Astrocyte (in vitro differentiated cells and primary cell): Measurements from ENCODE around the gene SDR39U1. TPM values are rescaled to one million over a fixed set of nuclear protein-coding genes. Genes with fewer than 3 reads are reported as not detected.

Experiments
- DNase-seq: peaks from one replicate; pipeline ENCODE4 v3.0.0-alpha.2; 2010; ENCODE audit warnings: low read depth
- FAIRE-seq: peaks from 2 replicates; lab custom pipeline; 2011; peaks lifted over from hg19 to GRCh38; lab: Jason Lieb, UNC
- H2AFZ ChIP-seq: 2 replicates; pipeline ENCODE4 v1.6.0; 2012; ENCODE audit warnings: low read depth, low read length, inconsistent platforms
- H3K27ac ChIP-seq: 2 replicates; pipeline ENCODE4 v1.5.1; 2011; ENCODE audit warnings: low read depth, low read length, inconsistent platforms
- H3K27me3 ChIP-seq: 2 replicates; pipeline ENCODE4 v1.6.0; 2011; ENCODE audit warnings: low read length, inconsistent platforms; ENCODE audit not compliant: insufficient read depth
- H3K36me3 ChIP-seq: 2 replicates; pipeline ENCODE4 v1.5.1; 2011; ENCODE audit warnings: low read length, inconsistent platforms; ENCODE audit not compliant: insufficient read depth
- H3K4me1 ChIP-seq: 2 replicates; pipeline ENCODE4 v1.5.1; 2011; ENCODE audit warnings: low read length, inconsistent platforms; ENCODE audit not compliant: insufficient read depth
- H3K4me2 ChIP-seq: 2 replicates; pipeline ENCODE4 v1.6.0; 2012; ENCODE audit warnings: low read length, inconsistent platforms
- H3K4me3 ChIP-seq: 2 replicates; pipeline ENCODE4 v1.5.1; 2011; ENCODE audit warnings: low read depth, mild to moderate bottlenecking, low read length, inconsistent platforms; ENCODE audit not compliant: insufficient read depth
- H3K79me2 ChIP-seq: 2 replicates; pipeline ENCODE4 v1.6.0; 2012; ENCODE audit warnings: mild to moderate bottlenecking, low read length, inconsistent platforms; ENCODE audit not compliant: insufficient read depth
- H3K9ac ChIP-seq: 2 replicates; pipeline ENCODE4 v1.6.0; 2012; ENCODE audit warnings: mild to moderate bottlenecking, low read length, inconsistent platforms
- H3K9me3 ChIP-seq: 2 replicates; pipeline ENCODE4 v1.5.1; 2012; ENCODE audit warnings: low read depth, mild to moderate bottlenecking, low read length, inconsistent platforms; ENCODE audit not compliant: insufficient read depth
- H4K20me1 ChIP-seq: 2 replicates; pipeline ENCODE4 v1.6.0; 2012; ENCODE audit warnings: low read length, inconsistent platforms; ENCODE audit not compliant: insufficient read depth
- H3K27ac Mint-ChIP-seq: one replicate; pipeline ENCODE4 v1.8.0; 2021; ENCODE audit warnings: mild to moderate bottlenecking, mixed read lengths; ENCODE audit not compliant: unreplicated experiment
- H3K27me3 Mint-ChIP-seq: one replicate; pipeline ENCODE4 v1.8.0; 2021; ENCODE audit warnings: low read depth, mixed read lengths; ENCODE audit not compliant: unreplicated experiment
- H3K36me3 Mint-ChIP-seq: one replicate; pipeline ENCODE4 v1.8.0; 2021; ENCODE audit warnings: low read depth, mixed read lengths; ENCODE audit not compliant: unreplicated experiment
- H3K4me1 Mint-ChIP-seq: one replicate; pipeline ENCODE4 v1.8.0; 2021; ENCODE audit warnings: low read depth, mixed read lengths; ENCODE audit not compliant: unreplicated experiment
- H3K4me3 Mint-ChIP-seq: one replicate; pipeline ENCODE4 v1.8.0; 2021; ENCODE audit warnings: mild to moderate bottlenecking, moderate library complexity, mixed read lengths; ENCODE audit not compliant: unreplicated experiment
- H3K9me3 Mint-ChIP-seq: one replicate; pipeline ENCODE4 v1.8.0; 2021; ENCODE audit warnings: mild to moderate bottlenecking, mixed read lengths; ENCODE audit not compliant: unreplicated experiment
- EZH2 ChIP-seq: IDR thresholded peaks from 2 replicates; pipeline ENCODE4 v1.6.1; 2012; ENCODE audit warnings: mild to moderate bottlenecking, low read length, inconsistent platforms; ENCODE audit not compliant: insufficient read depth
- total RNA-seq: library from RNA; stranded (reverse); gene quantifications from 2 replicates; pipeline ENCODE4 v1.2.1, GENCODE V29; 2021
- TF ChIP-seq, protein P1 (sequence below): IDR thresholded peaks from 2 replicates; pipeline ENCODE4 v1.5.1; 2011; ENCODE audit warnings: low read depth, mild to moderate bottlenecking, inconsistent platforms, low read length, moderate library complexity; ENCODE audit not compliant: insufficient read depth

The SDR39U1 gene
- total RNA-seq, 1 donor from 2014 or later = 28.1 TPM

GRCh38 chr14:24408764-24409163, 33.8 kb downstream of the SDR39U1 start:
- no peaks in the 10 kb centered on the region for H4K20me1 ChIP-seq
- H3K36me3 Mint-ChIP-seq = peaks cover 27% of the 10 kb centered on the region
- FAIRE-seq = no peak
- H3K27me3 Mint-ChIP-seq = peaks cover 2% of the 10 kb centered on the region
- H3K27ac Mint-ChIP-seq = no peak overlapping the region
- H3K27ac ChIP-seq = no peak overlapping the region
- no peak overlapping the region for H3K9ac ChIP-seq
- H3K4me3 ChIP-seq = no peak overlapping the region
- H3K27me3 ChIP-seq = peaks cover 3% of the 10 kb centered on the region
- no peak overlapping the region for H3K4me2 ChIP-seq
- no peaks in the 10 kb centered on the region for H3K36me3 ChIP-seq
- H3K79me2 ChIP-seq = no peaks in the 10 kb centered on the region
- no peak for DNase-seq
- no peaks in the 10 kb centered on the region for H3K9me3 ChIP-seq
- H2AFZ ChIP-seq = no peak overlapping the region
- no peaks in the 10 kb centered on the region for H3K9me3 Mint-ChIP-seq
- peaks cover 7% of the 10 kb centered on the region for H3K4me1 Mint-ChIP-seq
- no peak overlapping the region for H3K4me3 Mint-ChIP-seq
- H3K4me1 ChIP-seq = no peaks in the 10 kb centered on the region
- TF ChIP-seq, protein P1, sequence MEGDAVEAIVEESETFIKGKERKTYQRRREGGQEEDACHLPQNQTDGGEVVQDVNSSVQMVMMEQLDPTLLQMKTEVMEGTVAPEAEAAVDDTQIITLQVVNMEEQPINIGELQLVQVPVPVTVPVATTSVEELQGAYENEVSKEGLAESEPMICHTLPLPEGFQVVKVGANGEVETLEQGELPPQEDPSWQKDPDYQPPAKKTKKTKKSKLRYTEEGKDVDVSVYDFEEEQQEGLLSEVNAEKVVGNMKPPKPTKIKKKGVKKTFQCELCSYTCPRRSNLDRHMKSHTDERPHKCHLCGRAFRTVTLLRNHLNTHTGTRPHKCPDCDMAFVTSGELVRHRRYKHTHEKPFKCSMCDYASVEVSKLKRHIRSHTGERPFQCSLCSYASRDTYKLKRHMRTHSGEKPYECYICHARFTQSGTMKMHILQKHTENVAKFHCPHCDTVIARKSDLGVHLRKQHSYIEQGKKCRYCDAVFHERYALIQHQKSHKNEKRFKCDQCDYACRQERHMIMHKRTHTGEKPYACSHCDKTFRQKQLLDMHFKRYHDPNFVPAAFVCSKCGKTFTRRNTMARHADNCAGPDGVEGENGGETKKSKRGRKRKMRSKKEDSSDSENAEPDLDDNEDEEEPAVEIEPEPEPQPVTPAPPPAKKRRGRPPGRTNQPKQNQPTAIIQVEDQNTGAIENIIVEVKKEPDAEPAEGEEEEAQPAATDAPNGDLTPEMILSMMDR = no peak
- TF ChIP-seq EZH2 = no peak

- H3K27ac ChIP-seq = no peak overlapping the region
- Mint-ChIP-seq H3K27me3 (peaks cover 2% of the 10 kb centered on the region), H3K36me3 (peaks cover 26% of the 10 kb centered on the region), H3K27ac (no peak overlapping the region), H3K4me1 (peaks cover 17% of the 10 kb centered on the region), H3K9me3 (no peaks in the 10 kb centered on the region), H3K4me3 (no peak overlapping the region)
- no peaks in the 10 kb centered on the region for H4K20me1 ChIP-seq
- H3K4me1 ChIP-seq = peaks cover 4% of the 10 kb centered on the region
- no peaks in the 10 kb centered on the region for H3K36me3 ChIP-seq
- H3K27me3 ChIP-seq = peaks cover 3% of the 10 kb centered on the region
- no peaks in the 10 kb centered on the region for H3K79me2 ChIP-seq
- FAIRE-seq (no peak), DNase-seq (no peak)
- no peak overlapping the region for H3K4me2 ChIP-seq
- no peak overlapping the region for H3K9ac ChIP-seq
- no peak overlapping the region for H3K4me3 ChIP-seq
- TF ChIP-seq, protein P1 = no peak
- no peak for TF ChIP-seq EZH2
- no peaks in the 10 kb centered on the region for H3K9me3 ChIP-seq
- no peak overlapping the region for H2AFZ ChIP-seq
These were observed 34.8 kb downstream of the SDR39U1 start for GRCh38 chr14:24407608-24408325.

GRCh38 chr14:24406416-24406815, 36.2 kb downstream of the SDR39U1 start:
- peaks cover 4% of the 10 kb centered on the region for H3K27me3 Mint-ChIP-seq
- no peaks in the 10 kb centered on the region for H3K9me3 Mint-ChIP-seq
- Histone ChIP-seq H3K27me3 (peaks cover 3% of the 10 kb centered on the region), H3K9me3 (no peaks in the 10 kb centered on the region), H3K36me3 (no peaks in the 10 kb centered on the region), H3K4me3 (no peak overlapping the region), H3K4me1 (peaks cover 4% of the 10 kb centered on the region), H3K4me2 (no peak overlapping the region), H3K9ac (no peak overlapping the region), H3K27ac (no peak overlapping the region), H2AFZ (no peak overlapping the region), H3K79me2 (no peaks in the 10 kb centered on the region), H4K20me1 (no peaks in the 10 kb centered on the region)
- TF ChIP-seq, protein P1 = no peak
- TF ChIP-seq EZH2 = no peak
- H3K4me3 Mint-ChIP-seq = no peak overlapping the region
- H3K4me1 Mint-ChIP-seq = peaks cover 25% of the 10 kb centered on the region
- no peak for FAIRE-seq
- peaks cover 19% of the 10 kb centered on the region for H3K36me3 Mint-ChIP-seq
- no peak overlapping the region for H3K27ac Mint-ChIP-seq
- no peak for DNase-seq
